ENCODE measurements around the gene AP3S1.

DNA sequence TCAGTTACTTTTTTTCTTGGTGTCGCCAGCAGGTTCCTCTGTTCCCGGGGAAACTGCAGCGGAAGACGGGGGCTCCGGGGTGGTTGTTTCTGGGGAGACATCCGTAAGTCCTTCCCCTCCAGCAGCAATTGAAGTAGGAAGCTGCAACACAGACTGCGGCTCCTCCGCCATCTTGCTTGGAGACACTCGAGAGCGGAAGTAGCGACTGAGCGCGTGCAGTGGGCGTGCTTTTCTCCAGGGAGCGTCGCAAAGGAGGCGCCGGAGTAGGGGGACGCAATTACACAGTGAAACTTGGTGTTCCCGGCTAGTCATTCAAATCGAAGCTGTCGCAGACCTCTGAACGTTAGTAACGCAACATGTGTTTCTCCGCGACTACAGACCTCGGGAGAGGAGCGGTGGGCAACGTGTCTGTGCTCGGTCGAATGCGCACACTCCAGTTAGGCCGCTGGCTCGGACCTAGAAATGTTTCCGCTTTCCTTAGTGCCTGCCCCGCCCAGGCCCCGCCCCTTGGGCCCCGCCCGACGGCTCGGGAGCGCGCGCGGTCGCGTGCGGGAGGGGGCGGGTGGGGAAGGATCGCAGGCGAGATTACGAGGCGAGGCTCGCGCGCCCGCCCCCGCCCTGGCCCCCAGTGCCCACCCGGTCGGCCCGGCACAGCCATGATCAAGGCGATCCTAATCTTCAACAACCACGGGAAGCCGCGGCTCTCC, at the start of gene AP3S1, which contains the start of gene ATG12:
- TF ChIP-seq POLR2A (IDR thresholded peaks at IDR 0.05): peak; percentile 86 to 92
- no peak for TF ChIP-seq CTCF (IDR thresholded peaks at IDR 0.05)
- TF ChIP-seq EP300 (IDR thresholded peaks at IDR 0.05): peak; percentile 56
